OCI-LY3 (cell line): ENCODE measurements around the gene MED8.

Experiments
- H2AFZ ChIP-seq: fragments of 200-600, 300-600 bp; shearing (Covaris generic); 2 replicates; pipeline ENCODE4 v1.6.0; 2014; ENCODE audit warnings: antibody characterized with exemption, low read depth, low read length
- H3K27ac ChIP-seq: fragments of 200-600, 300-600 bp; sonication (generic); 2 replicates; pipeline ENCODE4 v1.5.1; 2014; ENCODE audit warnings: mild to moderate bottlenecking, low read length, moderate library complexity, mixed read lengths
- H3K27me3 ChIP-seq: fragments of 200-600, 300-600 bp; sonication (generic); 2 replicates; pipeline ENCODE4 v1.6.1; 2014; ENCODE audit warnings: low read depth, low read length, mixed read lengths
- H3K36me3 ChIP-seq: fragments of 200-600, 300-600 bp; sonication (generic); replicated peaks from 2 replicates; pipeline ENCODE3; 2014; ENCODE audit warnings: low read depth, low read length, mixed read lengths
- H3K4me1 ChIP-seq: fragments of 300-600, 200-600 bp; sonication (generic); 2 replicates; pipeline ENCODE4 v1.6.1; 2014; ENCODE audit warnings: low read length, mixed read lengths
- H3K4me2 ChIP-seq: fragments of 200-600, 300-600 bp; sonication (generic); 2 replicates; pipeline ENCODE4 v1.6.1; 2014; ENCODE audit warnings: low read length, mixed read lengths
- H3K4me3 ChIP-seq: fragments of 300-600, 200-600 bp; sonication (generic); 2 replicates; pipeline ENCODE4 v1.5.1; 2014; ENCODE audit warnings: antibody characterized with exemption, mild to moderate bottlenecking, low read length, moderate library complexity
- H3K79me2 ChIP-seq: fragments of 300-600, 200-600 bp; shearing (Covaris generic); 2 replicates; pipeline ENCODE4 v1.6.1; 2014; ENCODE audit warnings: mild to moderate bottlenecking, low read length, mixed read lengths
- H3K9ac ChIP-seq: fragments of 300-600, 200-600 bp; shearing (Covaris generic); 2 replicates; pipeline ENCODE4 v1.6.0; 2014; ENCODE audit warnings: mild to moderate bottlenecking, low read length, moderate library complexity
- H3K9me3 ChIP-seq: fragments of 200-600, 300-600 bp; shearing (Covaris generic); 2 replicates; pipeline ENCODE4 v1.6.1; 2014; ENCODE audit warnings: low read length, mixed read lengths; ENCODE audit not compliant: insufficient read depth
- H4K20me1 ChIP-seq: fragments of 200-600, 300-600 bp; sonication (generic); 2 replicates; pipeline ENCODE4 v1.6.1; 2016; ENCODE audit warnings: low read length, mixed read lengths; ENCODE audit not compliant: insufficient read depth
- CTCF ChIP-seq: fragments of 200-600, 300-600 bp; sonication (generic); IDR thresholded peaks from 2 replicates; pipeline ENCODE4 v1.5.1; 2014; ENCODE audit warnings: antibody characterized with exemption, low read length, low read depth
- EZH2phosphoT487 ChIP-seq: fragments of 200-600 bp; shearing (Covaris generic); IDR thresholded peaks from 2 replicates; pipeline ENCODE4 v1.6.1; 2018; ENCODE audit warnings: antibody characterized with exemption, mixed run types, low read depth

MED8 gene

GRCh38 chr1:43344267-43344850 is 45.2 kb downstream of the MED8 start:
- Histone ChIP-seq H3K4me3 (no peak overlapping the region), H3K36me3 (no peaks in the 10 kb centered on the region), H3K79me2 (no peaks in the 10 kb centered on the region), H2AFZ (no peak overlapping the region), H3K9me3 (no peaks in the 10 kb centered on the region), H3K27me3 (no peaks in the 10 kb centered on the region), H3K27ac (no peak overlapping the region), H3K4me1 (no peaks in the 10 kb centered on the region), H3K9ac (no peak overlapping the region), H3K4me2 (no peak overlapping the region), H4K20me1 (no peaks in the 10 kb centered on the region)
- no peak for TF ChIP-seq CTCF
- TF ChIP-seq EZH2phosphoT487, result no peak

GRCh38 chr1:43340559-43340958 is 49.0 kb downstream of the MED8 start:
- H3K9ac ChIP-seq, result no peak overlapping the region
- no peaks in the 10 kb centered on the region for H3K79me2 ChIP-seq
- H3K27me3 ChIP-seq, result no peaks in the 10 kb centered on the region
- H4K20me1 ChIP-seq, result no peaks in the 10 kb centered on the region
- no peak overlapping the region for H3K4me2 ChIP-seq
- H3K36me3 ChIP-seq, result no peaks in the 10 kb centered on the region
- no peaks in the 10 kb centered on the region for H3K9me3 ChIP-seq
- no peak for TF ChIP-seq CTCF
- TF ChIP-seq EZH2phosphoT487, result no peak
- no peaks in the 10 kb centered on the region for H3K4me1 ChIP-seq
- H2AFZ ChIP-seq, result no peak overlapping the region
- no peak overlapping the region for H3K4me3 ChIP-seq
- H3K27ac ChIP-seq, result no peak overlapping the region

GRCh38 chr1:43339584-43340232 is 49.9 kb downstream of the MED8 start:
- H3K36me3 ChIP-seq, result no peaks in the 10 kb centered on the region

More at GRCh38 chr1:43339584-43340232, 49.9 kb downstream of the MED8 start:
- TF ChIP-seq EZH2phosphoT487, result no peak
- TF ChIP-seq CTCF, result no peak
- Histone ChIP-seq H3K9ac (no peak overlapping the region), H3K4me1 (no peaks in the 10 kb centered on the region), H3K27me3 (no peaks in the 10 kb centered on the region), H3K4me3 (no peak overlapping the region), H2AFZ (no peak overlapping the region), H4K20me1 (no peaks in the 10 kb centered on the region), H3K9me3 (no peaks in the 10 kb centered on the region), H3K27ac (no peak overlapping the region), H3K4me2 (no peak overlapping the region), H3K79me2 (no peaks in the 10 kb centered on the region)
